Activated CD4-positive, alpha-beta T cell treated with anti-CD3 and anti-CD28 coated beads, Interleukin-2, amount 10 ng/mL, durations not matched to agents 24 days and 14 days (primary cell): Measurements from ENCODE around the gene MYL4. TPM values are rescaled to one million over a fixed set of nuclear protein-coding genes. Genes with fewer than 3 reads are reported as not detected.

ENCODE experiments used
- DNase-seq: peaks from one replicate; pipeline ENCODE4 v3.0.0; 2022
- H3K27ac Mint-ChIP-seq: one replicate; pipeline ENCODE4 v1.8.0; 2022; ENCODE audit warnings: mild to moderate bottlenecking, mixed read lengths
- H3K27me3 Mint-ChIP-seq: one replicate; pipeline ENCODE4 v1.8.0; 2022; ENCODE audit warnings: mixed read lengths
- H3K36me3 Mint-ChIP-seq: one replicate; pipeline ENCODE4 v1.8.0; 2022; ENCODE audit warnings: low read depth, mild to moderate bottlenecking, mixed read lengths
- H3K4me1 Mint-ChIP-seq: one replicate; pipeline ENCODE4 v1.8.0; 2021; ENCODE audit warnings: mixed read lengths
- H3K4me3 Mint-ChIP-seq: one replicate; pipeline ENCODE4 v1.8.0; 2022; ENCODE audit warnings: mild to moderate bottlenecking, moderate library complexity, mixed read lengths
- H3K9me3 Mint-ChIP-seq: one replicate; pipeline ENCODE4 v1.8.0; 2021; ENCODE audit warnings: mixed read lengths
- intact Hi-C: fragments of 100-400 bp; cut with micrococcal nuclease; formaldehyde crosslinking; loops from one replicate; pipeline ENCODE4 v1.15.1; 2023
- total RNA-seq: library from RNA; stranded (reverse); gene quantifications from 2 replicates; pipeline ENCODE4 v1.2.3, GENCODE V29; 2022

MYL4 gene
- total RNA-seq, 1 donor from 2014 or later, result not detected

DNA sequence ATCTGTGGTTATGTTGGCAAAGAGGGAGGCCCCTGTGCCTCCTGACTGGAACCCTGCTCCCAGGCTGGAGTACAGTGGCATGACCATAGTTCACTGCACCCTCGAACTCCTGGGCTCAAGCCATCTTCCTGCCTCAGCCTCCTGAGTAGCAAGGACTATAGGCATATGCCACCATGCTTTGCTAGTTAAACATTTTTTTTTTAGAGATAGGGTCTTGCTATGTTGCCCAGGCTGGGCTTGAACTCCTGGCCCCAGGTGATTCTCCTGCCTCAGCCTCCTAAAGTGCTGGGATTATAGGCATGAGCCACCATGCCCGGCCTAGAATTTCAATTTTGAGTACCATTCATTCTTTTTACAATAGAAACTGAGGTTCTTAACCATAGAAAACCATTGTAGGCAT is 23.3 kb downstream of the MYL4 start:
- peaks cover 8% of the 10 kb centered on the region for H3K27me3 Mint-ChIP-seq
- no peaks in the 10 kb centered on the region for H3K9me3 Mint-ChIP-seq
- no peaks in the 10 kb centered on the region for H3K36me3 Mint-ChIP-seq
- intact Hi-C loops, result no loop called here
- H3K4me1 Mint-ChIP-seq, result peaks cover 17% of the 10 kb centered on the region
- H3K4me3 Mint-ChIP-seq, result no peak overlapping the region
- H3K27ac Mint-ChIP-seq, result no peak overlapping the region
- no peak for DNase-seq

DNA sequence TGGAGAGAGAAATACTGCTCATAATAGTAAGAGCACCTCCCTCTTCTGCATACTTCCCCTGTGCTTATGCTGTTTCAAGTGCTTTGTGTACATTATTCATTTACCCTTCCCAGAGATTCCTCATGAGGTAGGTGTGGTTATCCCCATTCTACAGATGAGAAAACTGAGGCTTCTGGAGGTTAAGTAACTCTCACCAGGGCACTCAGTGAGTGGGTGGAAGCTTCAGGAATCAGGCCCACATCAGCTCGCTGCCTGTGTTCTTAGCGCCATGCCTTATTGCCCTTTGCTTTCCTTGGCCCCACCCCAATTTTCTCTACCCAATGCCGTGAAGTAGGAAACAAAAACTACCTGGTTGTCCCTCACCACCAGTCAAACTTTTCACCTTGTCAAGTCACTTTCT is 26.4 kb downstream of the MYL4 start:
- Mint-ChIP-seq H3K9me3 (no peaks in the 10 kb centered on the region), H3K27ac (no peak overlapping the region), H3K36me3 (no peaks in the 10 kb centered on the region)

DNA sequence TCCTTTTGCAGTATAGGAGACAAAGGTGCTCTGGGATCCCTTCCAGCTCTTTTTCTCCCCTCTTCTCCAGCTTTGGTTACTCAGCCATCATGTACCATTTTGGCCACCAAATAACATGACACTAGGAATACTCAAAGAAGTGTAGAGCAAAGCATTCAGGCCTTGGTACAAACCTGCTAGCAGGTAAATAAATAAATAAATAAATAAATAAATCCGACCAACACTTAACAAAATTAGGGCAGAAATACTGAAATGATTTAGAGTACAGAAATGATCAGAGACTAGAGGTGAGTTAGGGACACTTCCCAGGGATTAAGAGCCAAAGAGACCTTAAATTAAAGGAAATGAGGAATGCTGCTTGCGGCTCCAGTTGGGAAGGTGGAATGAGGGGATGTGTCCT is 26.8 kb downstream of the MYL4 start:
- Mint-ChIP-seq H3K9me3 (no peaks in the 10 kb centered on the region), H3K36me3 (no peaks in the 10 kb centered on the region), H3K27me3 (peaks cover 4% of the 10 kb centered on the region), H3K4me1 (peaks cover 6% of the 10 kb centered on the region), H3K4me3 (no peak overlapping the region), H3K27ac (no peak overlapping the region)
- intact Hi-C loops, result no loop called here
- DNase-seq, result no peak

More for the DNA sequence above, 26.4 kb downstream of the MYL4 start:
- peaks cover 3% of the 10 kb centered on the region for H3K27me3 Mint-ChIP-seq
- H3K4me3 Mint-ChIP-seq, result no peak overlapping the region
- intact Hi-C loops, result no loop called here
- no peak for DNase-seq
- peaks cover 10% of the 10 kb centered on the region for H3K4me1 Mint-ChIP-seq

DNA sequence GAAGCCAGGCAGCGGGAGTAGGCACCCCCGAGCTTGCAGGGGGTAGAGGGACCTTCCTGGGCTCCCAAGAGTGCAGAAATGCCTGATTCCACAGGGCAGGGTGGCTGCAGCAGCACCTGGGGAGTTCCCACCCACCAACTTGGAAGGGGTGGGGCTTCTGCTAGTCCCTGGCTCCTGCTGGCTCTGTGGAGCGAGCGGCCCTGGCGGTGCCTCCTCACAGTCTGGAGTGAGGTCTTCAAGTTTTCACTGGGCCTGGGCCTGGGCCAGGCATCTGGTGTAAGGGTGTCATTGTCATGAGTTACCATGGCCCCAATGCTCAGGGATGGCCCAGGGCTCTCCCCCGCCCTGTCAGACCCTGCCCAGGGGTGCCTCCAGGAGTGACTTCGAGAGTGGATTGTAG is 28.7 kb downstream of the MYL4 start:
- no peak overlapping the region for H3K4me3 Mint-ChIP-seq
- intact Hi-C loops, result no loop called here

DNA sequence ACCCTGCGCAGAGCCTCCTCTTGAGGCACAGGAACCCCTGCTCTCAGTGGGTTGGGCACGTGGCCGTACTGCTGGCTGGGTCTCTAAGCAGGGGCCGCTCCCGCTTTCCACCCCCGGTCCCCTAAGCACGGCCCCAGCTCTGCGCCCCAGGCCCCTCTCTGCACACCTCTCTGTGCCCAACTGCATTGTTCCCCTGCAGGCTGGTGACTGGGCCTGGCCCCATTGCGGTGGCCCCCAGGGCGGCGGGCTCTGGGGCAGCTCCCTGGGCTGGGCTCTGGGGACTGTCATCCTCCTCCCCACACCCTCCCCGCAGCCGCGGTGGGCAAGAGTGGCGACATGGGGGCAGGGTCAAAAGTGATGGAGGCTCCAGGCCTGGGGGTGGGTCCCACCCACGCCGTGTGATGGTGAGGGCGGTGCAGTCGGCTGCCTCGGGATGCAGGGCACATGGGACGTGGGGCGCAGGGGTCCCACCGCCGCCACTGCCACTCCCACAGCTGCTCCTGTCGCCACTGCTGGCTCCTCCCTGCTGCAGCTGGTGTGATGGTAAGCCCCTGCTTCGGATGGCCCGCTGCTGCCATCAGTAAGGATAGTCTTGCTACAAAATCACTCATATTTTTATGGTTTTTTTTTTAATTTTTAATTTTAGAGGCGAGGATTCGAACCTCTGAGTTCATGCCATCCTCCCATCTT is 29.3 kb downstream of the MYL4 start:
- Mint-ChIP-seq H3K9me3 (no peaks in the 10 kb centered on the region), H3K27ac (no peak overlapping the region), H3K36me3 (no peaks in the 10 kb centered on the region), H3K4me1 (peaks cover 6% of the 10 kb centered on the region), H3K27me3 (peaks cover 11% of the 10 kb centered on the region), H3K4me3 (no peak overlapping the region)
- DNase-seq, result no peak
- intact Hi-C loops, result no loop called here

More for the DNA sequence above, 28.7 kb downstream of the MYL4 start:
- Mint-ChIP-seq H3K4me1 (peaks cover 6% of the 10 kb centered on the region), H3K27me3 (peaks cover 9% of the 10 kb centered on the region), H3K9me3 (no peaks in the 10 kb centered on the region), H3K36me3 (no peaks in the 10 kb centered on the region), H3K27ac (no peak overlapping the region)
- DNase-seq, result no peak

DNA sequence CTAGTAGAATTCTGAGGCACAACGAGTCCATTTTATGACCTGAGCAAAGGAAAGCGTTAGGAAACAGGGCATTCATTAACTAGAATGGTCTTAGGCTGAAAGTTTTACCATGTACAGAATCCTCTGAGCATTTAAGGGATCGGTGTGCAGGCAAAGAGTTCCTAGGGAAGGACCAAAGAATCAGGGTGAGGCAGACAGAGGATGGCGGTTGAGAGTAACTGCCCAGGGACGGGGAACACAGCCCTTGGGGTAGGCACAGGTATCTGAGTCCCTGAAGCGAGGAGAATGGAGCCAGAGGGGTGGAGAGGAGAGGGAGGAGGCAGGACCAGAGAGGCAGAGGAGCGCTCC is 30.4 kb downstream of the MYL4 start:
- Mint-ChIP-seq H3K27me3 (peaks cover 18% of the 10 kb centered on the region), H3K4me1 (peaks cover 6% of the 10 kb centered on the region), H3K36me3 (no peaks in the 10 kb centered on the region), H3K4me3 (no peak overlapping the region), H3K9me3 (no peaks in the 10 kb centered on the region), H3K27ac (no peak overlapping the region)
- no peak for DNase-seq
- intact Hi-C loops, result no loop called here

DNA sequence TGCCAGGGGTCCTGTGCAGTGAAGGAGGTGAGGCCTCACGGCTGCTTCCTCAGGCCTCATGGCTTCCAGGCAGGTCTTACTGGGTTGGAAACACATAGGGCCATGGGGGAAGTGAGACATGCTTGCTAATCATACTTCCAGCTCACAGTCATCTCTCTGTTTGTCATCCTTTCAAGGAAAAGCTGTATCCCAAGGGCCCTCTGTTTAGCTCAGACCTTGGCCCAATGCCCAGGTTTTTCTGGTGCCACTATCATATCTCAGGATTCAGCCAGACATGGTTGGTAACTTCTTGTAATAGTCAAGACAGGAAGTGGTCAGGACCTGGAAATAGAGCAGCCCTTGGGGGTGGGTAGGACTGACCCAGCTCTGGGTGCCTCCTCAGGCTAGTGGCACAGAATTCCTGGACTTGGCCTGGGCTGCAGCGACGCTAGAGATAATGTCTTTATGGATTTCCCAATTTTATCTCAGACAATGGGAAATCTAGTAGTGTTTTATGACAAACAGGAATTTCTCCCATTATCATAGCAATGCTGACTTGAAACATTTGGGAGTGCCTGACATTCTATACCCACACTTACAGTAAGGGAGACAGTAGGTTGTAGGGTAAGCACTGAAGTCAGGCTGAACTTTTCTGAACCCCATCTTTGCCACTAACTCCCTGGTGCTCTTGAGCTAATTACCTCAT is 31.0 kb downstream of the MYL4 start:
- Mint-ChIP-seq H3K9me3 (no peaks in the 10 kb centered on the region), H3K27me3 (peaks cover 20% of the 10 kb centered on the region), H3K27ac (no peak overlapping the region), H3K4me1 (peaks cover 6% of the 10 kb centered on the region), H3K4me3 (no peak overlapping the region), H3K36me3 (no peaks in the 10 kb centered on the region)
- no peak for DNase-seq
- intact Hi-C loops, result no loop called here

DNA sequence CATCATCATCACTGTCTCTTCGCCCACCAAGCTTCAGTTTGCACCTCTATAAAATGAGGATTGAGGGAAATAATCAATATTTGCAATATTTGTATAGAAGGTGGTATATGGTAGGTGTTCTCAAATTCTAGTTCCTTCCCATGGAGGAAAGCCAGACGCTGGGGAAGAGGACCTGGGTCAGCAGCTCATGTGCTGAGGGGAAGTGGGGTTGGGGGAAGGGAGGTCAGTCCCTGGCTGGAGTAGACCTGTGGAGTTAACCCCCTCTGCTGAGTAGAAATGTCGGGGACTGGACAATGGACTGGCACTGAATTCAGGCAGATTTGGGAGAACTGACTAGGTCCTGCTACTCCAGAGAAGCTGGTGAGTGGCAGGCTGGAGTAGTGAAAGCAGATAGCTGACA is 31.7 kb downstream of the MYL4 start:
- DNase-seq, result no peak
- no peak overlapping the region for H3K27ac Mint-ChIP-seq
- no peaks in the 10 kb centered on the region for H3K9me3 Mint-ChIP-seq
- peaks cover 27% of the 10 kb centered on the region for H3K27me3 Mint-ChIP-seq
- peaks cover 6% of the 10 kb centered on the region for H3K4me1 Mint-ChIP-seq
- no peak overlapping the region for H3K4me3 Mint-ChIP-seq
- no peaks in the 10 kb centered on the region for H3K36me3 Mint-ChIP-seq
- intact Hi-C loops, result no loop called here

DNA sequence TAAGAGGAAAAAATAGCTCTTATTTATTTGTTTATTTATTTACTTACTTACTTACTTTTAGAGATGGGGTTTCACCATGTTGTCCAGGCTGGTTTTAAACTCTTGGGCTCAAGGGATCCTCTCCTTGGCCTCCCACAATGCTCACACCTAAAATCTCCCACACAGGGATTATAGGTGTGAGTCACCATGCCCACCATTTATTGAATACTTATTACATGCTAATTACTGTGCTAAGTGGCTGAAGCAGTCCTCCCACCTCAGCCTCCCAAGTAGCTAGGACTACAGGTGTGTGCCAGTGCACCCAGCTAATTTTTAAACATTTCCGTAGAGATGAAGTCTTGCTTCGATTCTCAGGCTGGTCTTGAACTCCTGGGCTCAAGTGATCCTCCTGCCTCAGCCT is 33.5 kb downstream of the MYL4 start:
- DNase-seq, result no peak
- Mint-ChIP-seq H3K9me3 (no peaks in the 10 kb centered on the region), H3K36me3 (no peaks in the 10 kb centered on the region), H3K27ac (no peak overlapping the region), H3K27me3 (peaks cover 38% of the 10 kb centered on the region), H3K4me1 (peaks cover 6% of the 10 kb centered on the region), H3K4me3 (no peak overlapping the region)
- intact Hi-C loops, result no loop called here

DNA sequence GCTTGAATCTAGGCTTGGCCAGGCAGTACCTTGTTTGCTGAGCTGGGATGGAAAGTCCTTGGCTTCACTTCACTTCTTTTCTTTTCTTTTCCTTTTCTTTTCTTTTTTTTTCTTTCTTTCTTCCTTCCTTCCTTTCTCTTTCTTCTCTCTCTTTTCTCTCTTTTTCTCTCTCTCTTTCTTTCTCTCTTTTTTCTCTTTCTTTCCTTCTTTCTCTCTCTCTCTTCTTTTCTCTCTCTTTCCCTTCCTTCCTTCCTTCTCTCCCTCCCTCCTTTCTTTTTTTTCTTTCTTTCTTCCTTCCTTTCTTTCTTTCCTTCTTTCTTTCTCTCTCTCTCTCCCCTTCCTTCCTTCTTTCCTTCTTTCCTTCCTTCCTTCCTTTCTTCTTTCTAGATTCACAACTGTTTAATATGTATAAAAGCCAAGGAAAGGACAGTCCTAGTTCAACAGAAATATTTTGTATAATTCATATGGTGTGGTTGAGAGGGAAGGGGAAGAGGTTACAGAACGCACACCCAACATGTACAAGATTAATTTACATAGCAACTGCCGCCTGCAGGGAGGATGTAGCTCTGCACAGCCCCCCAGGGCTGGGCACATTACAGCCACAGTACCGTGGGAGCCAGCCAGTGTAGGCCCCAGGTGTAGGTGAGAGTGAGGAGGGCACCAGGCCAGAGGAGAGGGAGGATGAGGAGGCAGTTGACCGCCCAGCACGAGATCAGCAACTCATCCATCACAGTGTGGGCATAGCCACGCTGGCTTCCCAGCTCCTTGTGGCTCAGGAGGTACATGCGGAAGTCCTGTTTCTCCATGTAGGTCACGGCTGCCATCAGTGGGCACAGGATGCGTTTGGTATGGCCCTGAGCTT is 34.8 kb downstream of the MYL4 start:
- Mint-ChIP-seq H3K9me3 (no peaks in the 10 kb centered on the region), H3K36me3 (no peaks in the 10 kb centered on the region), H3K4me1 (peaks cover 6% of the 10 kb centered on the region), H3K4me3 (no peak overlapping the region), H3K27ac (no peak overlapping the region), H3K27me3 (peaks cover 47% of the 10 kb centered on the region)
- no peak for DNase-seq
- intact Hi-C loops, result no loop called here

DNA sequence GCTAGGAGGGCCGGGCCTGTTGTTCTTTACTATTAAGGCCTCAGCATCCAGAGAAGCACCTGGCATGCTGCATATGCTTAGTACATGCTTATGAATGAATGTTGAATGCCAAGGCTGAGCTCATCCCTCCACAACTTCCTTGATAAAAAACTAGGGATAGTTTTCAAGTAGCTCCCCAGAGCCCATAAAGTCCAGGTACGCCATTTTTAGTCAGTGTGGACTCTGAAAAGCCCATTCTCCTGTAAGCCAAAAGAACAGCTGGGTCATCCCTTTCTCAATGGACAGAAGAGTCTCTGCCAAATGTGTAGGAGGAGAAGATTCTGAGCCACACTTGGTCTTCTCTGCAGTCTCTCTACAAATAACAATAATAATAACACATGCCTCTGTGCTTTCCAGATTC is 35.5 kb downstream of the MYL4 start:
- DNase-seq, result no peak
- Mint-ChIP-seq H3K27ac (no peak overlapping the region), H3K36me3 (no peaks in the 10 kb centered on the region), H3K9me3 (no peaks in the 10 kb centered on the region), H3K4me3 (no peak overlapping the region), H3K4me1 (peaks cover 3% of the 10 kb centered on the region), H3K27me3 (peaks cover 50% of the 10 kb centered on the region)
- intact Hi-C loops, result no loop called here

DNA sequence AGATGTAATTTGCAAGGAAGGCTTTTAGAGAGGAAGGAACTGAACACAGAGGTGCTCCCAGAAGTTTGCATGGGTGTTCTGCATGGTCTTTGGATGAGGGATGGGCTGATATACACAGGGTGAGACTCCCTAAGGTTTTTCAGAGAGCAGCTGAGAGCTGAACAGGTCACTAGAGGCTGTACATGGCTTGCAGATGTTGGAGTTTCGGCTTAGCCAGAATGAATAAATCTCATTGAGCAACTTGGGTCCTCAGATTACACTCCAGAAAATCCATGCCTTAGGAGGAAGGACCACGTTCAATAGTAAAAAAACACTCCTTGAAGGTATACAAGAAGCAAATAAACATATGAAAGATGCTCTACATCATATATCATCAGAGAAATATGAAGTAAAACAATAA is 37.0 kb downstream of the MYL4 start:
- no peak for DNase-seq
- Mint-ChIP-seq H3K36me3 (no peaks in the 10 kb centered on the region), H3K4me3 (no peak overlapping the region), H3K9me3 (no peaks in the 10 kb centered on the region), H3K27ac (no peak overlapping the region), H3K27me3 (peaks cover 52% of the 10 kb centered on the region), H3K4me1 (no peaks in the 10 kb centered on the region)
- intact Hi-C loops, result no loop called here

DNA sequence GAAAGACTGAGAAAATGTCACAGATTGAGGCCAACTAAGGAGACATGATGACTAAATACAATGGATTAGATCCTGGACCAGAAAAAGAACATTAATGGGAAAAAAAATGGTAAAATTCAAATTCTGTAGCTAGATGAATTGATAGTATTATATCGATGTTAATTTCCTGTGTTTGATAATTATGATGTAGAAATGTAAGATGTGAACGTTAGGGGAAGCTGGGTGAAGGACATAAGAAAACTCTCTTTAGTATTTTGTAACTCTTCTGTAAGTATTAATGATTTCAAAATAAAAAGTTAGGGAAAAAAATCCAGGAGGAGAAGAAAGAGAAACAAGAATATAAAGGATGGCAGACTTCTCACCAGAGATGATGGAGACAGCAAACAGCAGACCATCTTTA is 41.7 kb downstream of the MYL4 start:
- no peak for DNase-seq
- H3K4me1 Mint-ChIP-seq, result peaks cover 8% of the 10 kb centered on the region
- no peak overlapping the region for H3K4me3 Mint-ChIP-seq
- peaks cover 59% of the 10 kb centered on the region for H3K27me3 Mint-ChIP-seq
- H3K27ac Mint-ChIP-seq, result no peak overlapping the region
- intact Hi-C loops, result no loop called here
- no peaks in the 10 kb centered on the region for H3K9me3 Mint-ChIP-seq
- no peaks in the 10 kb centered on the region for H3K36me3 Mint-ChIP-seq

DNA sequence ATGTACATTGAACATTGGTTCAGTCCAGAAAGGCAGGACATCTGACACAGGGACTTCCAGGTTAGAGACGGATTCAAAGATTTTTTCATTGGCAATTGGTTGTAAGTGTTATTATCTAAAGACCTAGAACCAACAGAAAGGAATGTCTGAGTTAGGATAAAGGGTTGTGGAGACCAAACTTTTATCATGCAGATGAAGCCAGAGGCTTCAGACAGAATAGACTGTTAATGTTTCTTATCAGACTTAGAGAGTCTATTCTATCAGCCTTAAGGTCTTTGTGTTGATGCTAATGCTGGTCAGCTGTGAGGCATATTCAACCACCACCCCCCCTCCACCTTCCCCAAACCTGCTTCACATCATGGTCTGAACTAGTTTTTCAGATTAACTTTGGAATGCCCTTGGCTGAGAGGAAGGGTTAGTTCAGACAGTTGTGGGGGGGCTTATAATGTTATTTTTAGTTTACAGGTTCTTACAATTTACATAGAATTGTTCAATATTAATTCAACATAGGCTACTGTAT is 42.3 kb downstream of the MYL4 start:
- H3K27me3 Mint-ChIP-seq, result peaks cover 61% of the 10 kb centered on the region
- intact Hi-C loops, result no loop called here
- H3K4me3 Mint-ChIP-seq, result no peak overlapping the region
- no peaks in the 10 kb centered on the region for H3K36me3 Mint-ChIP-seq
- H3K9me3 Mint-ChIP-seq, result no peaks in the 10 kb centered on the region
- H3K4me1 Mint-ChIP-seq, result peaks cover 8% of the 10 kb centered on the region
- DNase-seq, result no peak
- no peak overlapping the region for H3K27ac Mint-ChIP-seq
